RKO (cell line): ENCODE results near the gene RET.
"Not testable (repeated sequence)": the region's sequence is repeated elsewhere in the genome, so short reads cannot be mapped to it uniquely, and the experiment has no call there.

ENCODE experiments used
- DNase-seq: peaks from one replicate; pipeline ENCODE4 v3.0.0-alpha.2; 2016; ENCODE audit warnings: low spot score

The RET gene

DNA sequence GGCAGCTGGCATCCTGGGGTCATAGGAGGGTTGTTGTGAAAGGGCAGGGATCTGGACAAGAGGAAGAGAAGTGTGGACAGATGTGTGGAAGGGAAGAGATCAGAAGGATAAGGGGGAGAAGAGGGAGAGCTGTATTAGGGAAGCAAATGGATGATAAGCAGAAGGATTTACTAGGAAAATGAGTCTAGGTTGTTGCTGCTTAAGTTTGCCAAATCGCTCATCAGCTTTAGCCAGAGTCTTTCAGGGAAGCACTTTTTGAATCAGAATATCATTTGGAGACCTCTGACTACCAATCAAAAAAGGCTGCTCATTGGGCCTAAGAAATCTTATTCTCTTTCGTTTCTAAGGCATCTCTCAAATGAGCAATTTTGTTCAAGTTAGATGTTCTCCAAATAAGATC is 58.8 kb downstream of the RET start:
- DNase-seq = no peak

DNA sequence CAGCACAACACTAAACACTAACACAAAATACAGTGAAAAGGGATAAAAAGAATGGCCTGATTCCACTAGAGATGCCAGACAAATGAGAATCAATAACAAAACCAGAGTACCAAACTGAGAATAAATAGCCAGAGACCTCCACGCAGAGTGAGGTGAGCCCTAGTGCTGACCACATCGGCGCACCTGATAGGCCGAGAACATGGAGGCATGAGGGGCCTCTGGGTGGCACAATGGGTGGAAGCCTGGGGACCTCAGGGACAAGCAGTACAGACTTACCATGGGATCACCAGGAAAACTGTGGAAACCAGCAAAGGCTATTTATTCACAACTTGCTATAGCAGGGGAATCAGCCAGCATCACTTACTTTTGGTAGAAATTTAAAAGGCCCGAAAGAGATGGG is 59.6 kb downstream of the RET start:
- no peak for DNase-seq

GRCh38 chr10:43136995-43137716 is 60.3 kb downstream of the RET start:
- peak; percentile 53 for DNase-seq

GRCh38 chr10:43137717-43138020 is 60.8 kb downstream of the RET start:
- peak; percentile 53 for DNase-seq

DNA sequence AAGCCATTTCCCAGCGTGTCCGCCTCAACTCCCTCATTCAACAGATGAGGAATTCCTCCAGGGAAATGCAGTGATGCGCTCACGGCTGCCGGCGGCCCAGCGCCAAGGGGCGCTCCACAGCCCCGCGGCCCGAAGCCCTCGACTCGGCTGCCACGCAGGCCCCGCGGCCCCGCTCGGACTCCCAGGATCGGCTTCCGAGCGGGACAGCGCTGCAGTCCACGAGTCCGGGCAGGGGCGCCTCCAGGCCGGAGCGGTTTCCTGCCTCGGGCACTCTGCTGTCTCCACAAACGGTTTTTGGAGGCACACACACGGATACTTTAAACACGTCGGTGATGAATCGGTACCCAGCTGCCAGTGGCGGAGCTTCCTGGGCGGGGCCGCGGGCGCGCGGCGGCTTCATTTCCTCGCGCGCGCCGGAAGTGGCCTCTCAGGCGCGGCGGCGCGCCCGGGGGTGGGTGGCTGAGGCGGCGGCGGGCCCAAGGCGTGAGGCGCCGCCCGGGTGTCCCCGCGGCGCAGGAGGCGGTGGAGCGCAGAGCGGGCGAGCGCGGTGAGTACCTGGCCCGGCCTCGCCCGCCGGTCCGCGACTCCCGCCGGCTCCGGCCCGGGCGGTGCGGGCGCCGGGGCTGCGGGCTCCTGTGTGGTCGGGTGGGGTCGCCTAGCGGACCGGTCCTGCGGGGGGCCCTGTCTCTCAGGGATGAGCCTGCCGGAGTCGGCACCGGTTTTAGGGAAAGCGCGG is 61.3 kb downstream of the RET start, which contains the start of gene CSGALNACT2:
TSS of gene CSGALNACT2 (plus strand) at position 425 of the 736 bp plus-strand sequence. CDS start 16,705 bp downstream, outside the sequence.
- peak; percentile 95 for DNase-seq

GRCh38 chr10:43138757-43139241 is 61.9 kb downstream of the RET start:
- peak; percentile 77 for DNase-seq

DNA sequence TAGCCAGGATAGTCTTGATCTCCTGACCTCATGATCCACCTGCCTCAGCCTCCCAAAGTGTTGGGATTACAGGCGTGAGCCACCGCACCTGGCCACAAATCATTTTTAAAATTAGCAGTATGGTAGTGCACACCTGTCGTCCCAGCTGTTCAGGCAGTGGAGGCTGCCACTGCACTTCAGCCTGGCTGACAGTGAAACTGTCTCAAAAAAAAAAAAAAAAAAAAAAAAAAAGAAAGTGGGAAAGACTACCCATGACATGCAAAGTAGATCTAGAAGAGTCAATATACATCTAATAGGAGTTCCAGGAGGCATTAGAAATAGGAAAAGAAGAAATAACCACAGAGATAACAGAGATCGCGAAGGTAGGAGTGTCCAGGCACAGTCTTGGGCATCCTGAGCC is 64.6 kb downstream of the RET start:
- DNase-seq = no peak

- no peak for DNase-seq
Measured at GRCh38 chr10:43145311-43145710, 68.4 kb downstream of the RET start.

DNA sequence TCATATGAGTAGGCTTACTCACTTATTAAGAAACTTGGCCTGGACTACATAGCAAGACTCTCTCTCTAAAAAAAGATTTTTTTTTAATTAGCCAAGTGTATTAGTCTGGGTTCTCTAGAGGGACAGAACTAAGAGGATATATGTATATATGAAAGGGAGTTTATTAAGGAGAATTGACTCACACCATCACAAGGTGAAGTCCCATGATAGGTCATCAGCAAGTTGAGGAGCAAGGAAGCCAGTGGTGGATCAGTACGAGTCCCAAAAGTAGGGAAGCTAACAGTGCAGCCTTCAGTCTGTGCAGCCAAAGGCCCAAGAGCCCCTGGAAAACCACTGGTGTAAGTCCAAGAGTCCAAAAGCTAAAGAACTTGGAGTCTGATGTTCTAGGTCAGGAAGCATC is 69.1 kb downstream of the RET start:
- not testable (repeated sequence) for DNase-seq

DNA sequence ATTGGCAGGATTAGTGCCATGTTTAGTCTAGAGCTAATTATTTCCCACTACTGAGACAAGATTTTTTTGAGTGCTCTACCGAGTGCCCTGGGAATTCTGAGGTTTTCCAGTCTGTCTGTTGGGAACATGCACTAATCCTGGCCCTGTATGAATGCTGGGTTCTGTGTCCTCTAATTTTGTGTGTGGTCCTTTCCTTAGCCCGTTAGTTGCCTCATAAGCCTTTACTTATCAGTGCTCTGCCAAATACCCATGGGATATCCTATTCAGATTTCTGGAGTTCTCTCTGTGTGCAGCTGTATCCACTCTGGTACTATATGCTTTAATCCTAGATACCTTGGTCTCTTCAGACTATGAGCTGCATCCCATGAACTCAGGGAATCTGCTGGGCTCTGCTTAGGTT is 74.5 kb downstream of the RET start:
- DNase-seq = no peak

DNA sequence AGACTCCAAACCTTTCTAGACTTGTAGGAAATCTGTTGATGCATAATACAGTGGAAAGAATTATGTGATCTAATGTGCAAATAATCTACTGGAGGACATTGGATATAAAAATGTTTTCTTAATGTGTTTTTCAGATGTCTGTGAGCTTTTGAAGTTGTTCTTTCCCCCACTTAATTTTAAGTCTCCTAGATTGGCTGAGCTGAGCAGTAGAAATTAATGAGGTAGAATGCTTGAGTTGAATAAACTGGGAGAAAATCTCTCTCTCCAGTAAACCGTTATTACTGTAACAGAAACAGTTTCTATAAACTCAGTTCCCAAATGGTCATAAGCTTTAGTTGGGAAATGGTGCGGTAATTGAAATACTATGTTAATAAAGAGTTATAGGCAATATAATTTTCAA is 77.0 kb downstream of the RET start:
- no peak for DNase-seq

DNA sequence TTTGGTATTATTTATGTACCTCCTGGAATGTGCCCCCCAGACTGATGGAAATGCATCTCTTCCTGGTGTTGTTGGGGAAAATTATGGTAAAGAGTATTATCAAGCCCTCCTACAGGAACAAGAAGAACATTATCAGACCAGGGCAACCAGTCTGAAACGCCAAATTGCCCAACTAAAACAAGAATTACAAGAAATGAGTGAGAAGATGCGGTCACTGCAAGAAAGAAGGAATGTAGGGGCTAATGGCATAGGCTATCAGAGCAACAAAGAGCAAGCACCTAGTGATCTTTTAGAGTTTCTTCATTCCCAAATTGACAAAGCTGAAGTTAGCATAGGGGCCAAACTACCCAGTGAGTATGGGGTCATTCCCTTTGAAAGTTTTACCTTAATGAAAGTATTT is 78.4 kb downstream of the RET start:
- DNase-seq = no peak

DNA sequence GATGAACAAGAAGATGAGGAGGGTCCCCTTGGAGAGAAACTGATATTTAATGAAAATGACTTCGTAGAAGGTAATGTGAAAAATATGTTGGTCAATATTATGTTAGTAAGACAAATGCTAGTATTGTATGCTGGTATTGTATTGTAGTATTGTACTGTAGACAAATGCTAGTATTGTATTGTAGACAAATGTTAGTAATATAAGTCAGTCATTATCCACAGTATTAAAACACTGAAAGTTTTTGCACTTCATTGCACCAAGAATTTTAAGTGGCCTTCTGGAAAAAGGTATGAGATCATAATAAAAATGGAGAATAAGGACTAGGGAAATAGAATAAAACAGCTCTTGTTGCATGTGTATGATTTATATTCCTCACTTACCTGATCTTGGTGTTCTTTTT is 78.9 kb downstream of the RET start:
- no peak for DNase-seq

- DNase-seq = no peak
Measured at GRCh38 chr10:43156590-43157341, 79.9 kb downstream of the RET start.

GRCh38 chr10:43158636-43159035 is 81.8 kb downstream of the RET start:
- DNase-seq = no peak

DNA sequence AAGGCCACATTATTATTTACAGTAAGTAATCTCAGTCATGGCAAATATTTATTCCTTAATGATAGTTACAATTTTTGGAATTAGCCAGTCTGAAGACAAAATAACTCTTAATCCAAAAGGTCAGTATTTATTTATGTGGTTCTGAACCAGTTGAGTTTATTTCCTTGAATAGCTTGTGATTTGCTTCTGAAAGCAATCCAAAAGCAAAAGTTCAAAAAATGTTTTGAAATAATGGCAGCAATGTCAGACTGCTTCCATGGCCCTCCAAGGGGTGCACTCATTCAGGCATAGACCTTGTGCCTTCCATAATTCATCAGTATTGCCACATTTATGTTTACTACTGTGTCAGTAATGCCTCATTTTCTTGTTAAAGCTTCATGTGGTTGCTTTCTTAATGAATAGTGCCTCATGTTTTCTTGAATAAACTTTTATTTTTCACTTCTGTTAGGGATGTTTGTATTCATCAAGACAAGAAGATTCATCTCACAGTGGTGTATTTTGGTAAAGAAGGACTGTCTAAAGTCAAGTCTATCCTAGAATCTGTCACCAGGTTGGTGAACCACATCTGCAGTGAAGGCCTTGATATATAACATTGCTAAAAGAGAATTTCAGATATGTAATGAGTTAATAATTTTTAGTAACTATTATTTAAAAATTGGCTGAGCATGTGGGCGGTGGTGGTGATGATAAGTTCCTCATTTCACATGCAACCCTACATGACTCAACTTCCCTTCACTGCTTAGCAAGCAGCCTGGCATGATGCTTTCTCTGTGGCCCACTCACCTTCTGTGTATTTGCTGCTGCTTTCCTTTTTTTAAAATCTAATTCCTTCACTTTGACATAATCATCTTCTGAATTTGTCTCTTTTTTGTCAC is 83.4 kb downstream of the RET start:
- DNase-seq = peak; percentile 82

DNA sequence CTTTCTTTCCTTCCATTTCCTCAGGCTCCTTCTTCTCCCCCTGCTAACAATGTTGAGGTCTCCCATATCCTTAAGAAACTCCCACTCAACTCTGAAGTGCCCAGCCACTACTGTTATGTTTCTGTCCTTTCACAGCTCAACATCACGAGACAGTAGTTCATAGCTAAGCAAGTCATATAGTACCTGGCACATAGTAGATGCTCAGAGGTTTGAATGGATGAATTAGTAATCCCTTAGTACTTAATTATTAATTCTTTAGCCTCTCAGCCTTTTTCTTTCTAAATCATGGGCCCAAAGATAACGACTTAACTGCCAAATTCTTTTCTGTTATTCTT is 84.0 kb downstream of the RET start:
- no peak for DNase-seq

DNA sequence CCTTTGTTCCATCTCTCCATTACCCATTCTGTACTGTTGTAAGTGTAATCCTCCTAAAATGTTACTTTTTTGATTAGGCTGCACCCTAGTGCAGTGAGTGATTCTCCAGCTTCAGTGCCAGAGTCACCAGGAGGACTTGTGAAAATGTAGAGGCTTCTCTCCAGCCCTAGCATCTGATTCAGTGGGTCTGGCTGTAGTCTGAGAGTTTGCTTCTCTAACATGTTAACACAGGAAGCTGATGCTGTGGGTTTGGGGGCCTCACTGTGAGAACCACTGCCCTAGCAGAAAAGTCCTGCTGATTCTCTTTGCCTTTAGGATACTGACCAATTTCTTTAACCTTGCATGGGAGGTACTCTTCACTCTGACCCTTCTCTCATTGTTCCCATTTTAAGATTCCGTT is 85.7 kb downstream of the RET start:
- DNase-seq = no peak

DNA sequence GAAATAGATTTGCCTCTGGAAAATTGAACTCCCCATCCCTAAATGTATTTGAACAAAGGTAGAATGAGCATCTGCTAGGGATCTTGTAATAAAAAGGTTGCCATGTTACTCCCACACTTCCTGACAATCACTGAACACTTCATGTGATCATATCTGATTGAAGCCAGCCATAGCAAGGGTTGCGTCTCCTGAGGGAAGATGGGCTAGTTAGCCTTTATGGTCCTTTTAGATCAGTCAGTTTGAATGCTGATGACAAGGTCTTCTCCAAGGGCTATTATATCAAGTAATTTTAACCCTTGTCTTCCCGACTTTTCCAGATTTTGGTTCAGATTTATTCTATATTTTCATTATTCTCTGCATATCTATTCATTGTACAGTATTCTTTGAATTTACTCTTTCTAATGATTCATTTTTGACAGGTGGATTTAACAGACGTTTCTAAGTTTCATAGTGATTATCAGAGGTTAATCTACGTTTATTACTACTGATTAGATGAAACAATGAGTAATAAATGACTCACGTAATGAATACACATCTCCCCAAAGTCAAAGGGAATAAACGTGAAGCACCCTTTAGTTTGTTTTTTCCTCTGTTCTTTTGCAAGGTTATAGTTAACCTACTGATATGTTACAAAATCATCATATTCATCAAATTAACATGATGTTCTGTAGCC is 89.5 kb downstream of the RET start:
- no peak for DNase-seq

DNA sequence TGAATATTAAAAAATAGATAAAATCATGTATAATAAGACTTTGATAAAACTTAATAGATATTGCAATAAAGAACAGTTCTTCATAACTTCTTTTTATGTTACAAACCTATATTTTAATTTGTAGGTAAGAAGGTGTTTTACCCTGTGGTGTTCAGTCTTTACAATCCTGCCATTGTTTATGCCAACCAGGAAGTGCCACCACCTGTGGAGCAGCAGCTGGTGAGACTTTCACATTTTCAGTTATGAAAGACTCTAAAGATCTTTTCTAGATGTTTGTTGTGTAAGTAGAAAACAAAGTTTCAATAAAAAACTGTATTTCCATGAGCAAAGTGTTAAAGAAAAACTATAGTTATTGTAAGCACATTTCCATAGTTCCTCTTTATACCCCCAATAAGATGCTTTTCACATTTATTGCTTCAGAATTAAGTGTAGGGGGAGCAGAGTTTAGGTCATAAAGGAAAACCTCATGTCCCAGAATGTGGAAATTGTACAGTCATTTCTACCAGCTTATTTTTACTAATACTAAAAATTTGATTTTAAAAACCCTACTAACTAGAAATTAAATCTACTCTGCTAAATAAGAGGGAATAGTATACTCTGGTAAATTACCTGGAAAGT is 90.1 kb downstream of the RET start:
- DNase-seq = no peak

DNA sequence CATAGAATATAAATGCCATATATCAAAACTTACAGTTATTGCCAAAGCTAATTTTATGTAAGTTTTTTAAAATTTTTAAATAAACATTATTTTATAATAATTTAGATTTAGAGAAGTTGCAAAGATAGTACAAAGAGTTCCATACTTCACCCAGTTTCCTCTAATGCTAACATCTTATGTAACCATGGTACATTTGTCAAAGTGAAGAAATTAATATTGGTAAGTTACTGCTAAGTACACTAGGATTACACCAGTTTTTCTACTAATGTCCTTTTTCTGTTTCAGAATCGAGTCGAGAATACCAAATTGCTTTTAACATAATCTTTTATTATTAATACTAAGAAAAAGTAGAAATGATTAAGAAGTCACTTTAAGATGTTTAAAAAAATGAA is 90.6 kb downstream of the RET start:
- no peak for DNase-seq
